H1 (cell line): ENCODE results near the gene ADA. TPM values are rescaled to one million over a fixed set of nuclear protein-coding genes. Genes with fewer than 3 reads are reported as not detected.

ENCODE experiments used
- CHD1 ChIP-seq: IDR thresholded peaks from 2 replicates; pipeline ENCODE4 v1.6.1; 2012; ENCODE audit warnings: low read depth, low read length, improper control_type of control experiment
- FOSL1 ChIP-seq: IDR thresholded peaks from 2 replicates; pipeline ENCODE4 v1.6.1; 2011; ENCODE audit warnings: mild to moderate bottlenecking, low read depth, low read length, moderate library complexity; ENCODE audit not compliant: insufficient read depth
- SAP30 ChIP-seq: fragments of 300-600 bp; sonication (generic); IDR thresholded peaks from 2 replicates; pipeline ENCODE4 v1.7.1; 2012; ENCODE audit warnings: low read length, moderate library complexity, mild to moderate bottlenecking, inconsistent platforms; ENCODE audit not compliant: insufficient read depth, insufficient replicate concordance
- SIN3A ChIP-seq, 2 experiments: IDR thresholded peaks in 1 of 2; conservative IDR thresholded peaks in 1 of 2; 2 replicates each; pipeline ENCODE4 v1.6.1; 2011 to 2012; ENCODE audit warnings: low read length in 2 of 2, improper control_type of control experiment in 1 of 2, low read depth in 1 of 2, mild to moderate bottlenecking in 1 of 2
- TAF7 ChIP-seq: optimal IDR thresholded peaks from 2 replicates; pipeline ENCODE3; 2011; ENCODE audit warnings: low read depth, mild to moderate bottlenecking, inconsistent platforms, low read length, moderate library complexity, borderline replicate concordance
- USF2 ChIP-seq: IDR thresholded peaks from 2 replicates; pipeline ENCODE4 v1.6.1; 2011; ENCODE audit warnings: low read length, improper control_type of control experiment
- polyA plus RNA-seq, 7 experiments: library from polyadenylated mRNA; depleted of rRNA in 3 of 7; stranded (reverse) in 5 of 7; unstranded in 2 of 7; fragments of >200 nt in 5 of 7; fragments of 200-250 nt in 2 of 7; gene quantifications; 1 replicate in 5 of 7; 2 replicates in 1 of 7; 4 replicates in 1 of 7; pipeline versions ENCODE4 v1.2.1 to v1.2.3, GENCODE V29; 2011 to 2013; ENCODE audit warnings: missing spikeins in 2 of 7, mixed read lengths in 2 of 7
- total RNA-seq: library from RNA; stranded (reverse); fragmentation: NEBNext Ultra II Directional; extraction: Animal tissue kit (Norgen Biotek cat#: 25700); gene quantifications from 2 replicates; pipeline ENCODE4 v1.2.1, GENCODE V29; 2021

Gene ADA
- total and polyA plus RNA-seq, 2 of the 8 experiments (the other 6 are each of a cell fraction or from before 2014, with no cell fraction given): 19.9 to 32.8 TPM

DNA sequence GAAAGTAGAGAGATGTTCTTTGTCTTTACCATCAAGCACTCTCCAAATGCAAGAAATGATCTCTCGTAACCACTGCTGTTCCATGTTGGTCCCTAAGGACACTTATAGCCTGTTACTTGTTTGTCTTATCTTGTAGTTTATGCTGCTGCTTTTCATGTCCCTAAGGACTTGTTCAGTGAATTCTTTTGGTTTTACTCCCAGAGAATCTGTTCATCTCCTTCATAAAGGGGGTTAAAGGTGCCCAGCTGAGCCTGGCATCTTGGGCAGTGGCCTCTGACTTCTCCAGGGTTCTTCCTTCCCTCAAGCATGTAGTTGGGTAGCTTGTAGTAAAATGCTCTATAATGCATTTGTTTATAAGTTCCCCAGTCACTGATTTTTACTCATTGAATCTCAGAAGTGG lies 70.0 kb downstream of the ADA start (continued):
- no peak for TF ChIP-seq FOSL1
- no peak for TF ChIP-seq CHD1
- no peak for TF ChIP-seq USF2
- no peak for TF ChIP-seq TAF7
- TF ChIP-seq SIN3A (conservative IDR thresholded peaks at IDR 0.05 in 1 of 2, IDR thresholded peaks at IDR 0.05 in 1 of 2; ENCODE audit: low read depth in 1 of 2, low read length in 2 of 2): no peak
- no peak for TF ChIP-seq SAP30
